Glutamatergic neuron (in vitro differentiated cells): ENCODE measurements around the gene ASIC2. TPM values are rescaled to one million over a fixed set of nuclear protein-coding genes. Genes with fewer than 3 reads are reported as not detected.

ENCODE experiments used
- DNase-seq: peaks from one replicate; pipeline ENCODE4 v3.0.0; 2022
- H3K27ac Mint-ChIP-seq: one replicate; pipeline ENCODE4 v1.8.0; 2020; ENCODE audit warnings: mild to moderate bottlenecking, mixed read lengths, inconsistent platforms; ENCODE audit not compliant: unreplicated experiment
- H3K27me3 Mint-ChIP-seq: one replicate; pipeline ENCODE4 v1.8.0; 2020; ENCODE audit warnings: mild to moderate bottlenecking, moderate library complexity, mixed read lengths, inconsistent platforms; ENCODE audit not compliant: unreplicated experiment
- H3K36me3 Mint-ChIP-seq: one replicate; pipeline ENCODE4 v1.8.0; 2020; ENCODE audit warnings: mild to moderate bottlenecking, mixed read lengths, inconsistent platforms; ENCODE audit not compliant: unreplicated experiment
- H3K4me1 Mint-ChIP-seq: one replicate; pipeline ENCODE4 v1.8.0; 2020; ENCODE audit warnings: mild to moderate bottlenecking, low read depth, mixed read lengths, inconsistent platforms; ENCODE audit not compliant: unreplicated experiment
- H3K4me3 Mint-ChIP-seq: one replicate; pipeline ENCODE4 v1.8.0; 2020; ENCODE audit warnings: mild to moderate bottlenecking, mixed read lengths, inconsistent platforms; ENCODE audit not compliant: unreplicated experiment
- H3K9me3 Mint-ChIP-seq: one replicate; pipeline ENCODE4 v1.8.0; 2020; ENCODE audit warnings: mild to moderate bottlenecking, moderate library complexity, mixed read lengths, inconsistent platforms; ENCODE audit not compliant: unreplicated experiment
- total RNA-seq: library from RNA; stranded (reverse); fragmentation: NEBNext Ultra II Directional; extraction: Animal tissue kit (Norgen Biotek cat#: 25700); gene quantifications from one replicate; pipeline ENCODE4 v1.2.1, GENCODE V29; 2021; ENCODE audit not compliant: unreplicated experiment
- TF ChIP-seq, protein P1 (sequence below): fragments of 200-600 bp; sonication (generic); IDR thresholded peaks from one replicate; pipeline ENCODE4 v1.5.0; 2021; ENCODE audit not compliant: partially characterized antibody, unreplicated experiment

The ASIC2 gene
- total RNA-seq, 1 donor from 2014 or later: 0.74 TPM

DNA sequence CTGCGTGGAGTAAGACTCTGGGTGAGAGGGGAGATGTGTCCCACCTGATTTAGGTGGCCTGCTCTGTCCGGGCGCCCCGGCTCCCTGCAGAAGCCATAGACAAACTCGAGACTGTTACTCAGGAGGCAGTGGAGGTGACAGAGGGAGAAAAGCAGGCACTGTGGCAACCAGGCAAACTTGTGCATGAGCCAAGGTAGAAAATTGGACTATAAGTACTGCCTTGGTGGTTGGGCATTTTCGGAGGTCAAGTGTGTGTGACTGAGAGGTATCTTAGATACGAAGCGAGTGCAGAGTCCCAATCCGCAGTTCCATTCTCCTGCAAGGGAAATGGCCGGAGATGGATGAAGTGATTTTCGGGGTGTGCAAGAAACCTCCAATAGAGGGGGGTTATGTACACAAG is 328.6 kb downstream of the ASIC2 start:
- Mint-ChIP-seq H3K4me1 (no peaks in the 10 kb centered on the region), H3K36me3 (no peaks in the 10 kb centered on the region), H3K4me3 (no peak overlapping the region), H3K27me3 (peaks cover 5% of the 10 kb centered on the region), H3K27ac (no peak overlapping the region), H3K9me3 (peaks cover 1% of the 10 kb centered on the region)
- TF ChIP-seq, protein P1, sequence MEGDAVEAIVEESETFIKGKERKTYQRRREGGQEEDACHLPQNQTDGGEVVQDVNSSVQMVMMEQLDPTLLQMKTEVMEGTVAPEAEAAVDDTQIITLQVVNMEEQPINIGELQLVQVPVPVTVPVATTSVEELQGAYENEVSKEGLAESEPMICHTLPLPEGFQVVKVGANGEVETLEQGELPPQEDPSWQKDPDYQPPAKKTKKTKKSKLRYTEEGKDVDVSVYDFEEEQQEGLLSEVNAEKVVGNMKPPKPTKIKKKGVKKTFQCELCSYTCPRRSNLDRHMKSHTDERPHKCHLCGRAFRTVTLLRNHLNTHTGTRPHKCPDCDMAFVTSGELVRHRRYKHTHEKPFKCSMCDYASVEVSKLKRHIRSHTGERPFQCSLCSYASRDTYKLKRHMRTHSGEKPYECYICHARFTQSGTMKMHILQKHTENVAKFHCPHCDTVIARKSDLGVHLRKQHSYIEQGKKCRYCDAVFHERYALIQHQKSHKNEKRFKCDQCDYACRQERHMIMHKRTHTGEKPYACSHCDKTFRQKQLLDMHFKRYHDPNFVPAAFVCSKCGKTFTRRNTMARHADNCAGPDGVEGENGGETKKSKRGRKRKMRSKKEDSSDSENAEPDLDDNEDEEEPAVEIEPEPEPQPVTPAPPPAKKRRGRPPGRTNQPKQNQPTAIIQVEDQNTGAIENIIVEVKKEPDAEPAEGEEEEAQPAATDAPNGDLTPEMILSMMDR: no peak
- no peak for DNase-seq
